A673 (cell line): ENCODE data around the gene KIF22. TPM values are rescaled to one million over a fixed set of nuclear protein-coding genes. Genes with fewer than 3 reads are reported as not detected.
A peak's percentile ranks its signal among the peaks of the same experiment; 100 is the strongest.

ENCODE experiments used
- BruUV-seq: library from RNA; stranded (reverse); fragments of 400-500 nt; replicated peaks from 2 replicates; lab custom pipeline; 2021; lab: Mats Ljungman, UMichigan
- CTCF ChIA-PET: fragments of 300-600 bp; sonication (Branson Sonifier 250); formaldehyde crosslinking; loops from one replicate; lab custom pipeline; 2022; ENCODE audit warnings: antibody characterized with exemption; lab: Charles Lee
- POLR2A ChIA-PET: fragments of 300-600 bp; sonication (Branson Sonifier 250); formaldehyde crosslinking; loops from one replicate; lab custom pipeline; 2022; ENCODE audit warnings: antibody characterized with exemption; ENCODE audit not compliant: low non-redundant PET; lab: Charles Lee
- DNase-seq: peaks from one replicate; pipeline ENCODE4 v3.0.0-alpha.2; 2015; ENCODE audit warnings: low spot score
- H3K27ac ChIP-seq: fragments of 200-600 bp; sonication (generic); 2 replicates; pipeline ENCODE4 v1.5.1; 2016; ENCODE audit warnings: mixed run types, low read depth, mild to moderate bottlenecking, mixed read lengths, antibody characterized with exemption, low read length; ENCODE audit not compliant: poor library complexity, severe bottlenecking
- H3K27me3 ChIP-seq: fragments of 200-600 bp; sonication (generic); replicated peaks from 2 replicates; pipeline ENCODE4 v1.6.1; 2017; ENCODE audit warnings: mixed run types, low read depth, mild to moderate bottlenecking, mixed read lengths, antibody characterized with exemption, low read length; ENCODE audit not compliant: insufficient read depth, poor library complexity
- H3K36me3 ChIP-seq: fragments of 200-600 bp; sonication (generic); 2 replicates; pipeline ENCODE4 v1.6.1; 2016; ENCODE audit warnings: mixed run types, mild to moderate bottlenecking, mixed read lengths, antibody characterized with exemption, low read length; ENCODE audit not compliant: insufficient read depth, poor library complexity, severe bottlenecking
- H3K4me1 ChIP-seq: fragments of 200-600 bp; sonication (generic); 2 replicates; pipeline ENCODE4 v1.6.1; 2017; ENCODE audit warnings: mixed run types, mild to moderate bottlenecking, mixed read lengths, antibody characterized with exemption, low read length; ENCODE audit not compliant: insufficient read depth, poor library complexity, severe bottlenecking
- H3K4me3 ChIP-seq: fragments of 200-600 bp; sonication (generic); 2 replicates; pipeline ENCODE4 v1.5.1; 2016; ENCODE audit warnings: low read depth, mixed run types, mild to moderate bottlenecking, mixed read lengths, low read length; ENCODE audit not compliant: poor library complexity, severe bottlenecking
- H3K9me3 ChIP-seq: fragments of 200-600 bp; sonication (generic); 2 replicates; pipeline ENCODE4 v1.6.1; 2016; ENCODE audit warnings: mixed run types, low read depth, mild to moderate bottlenecking, mixed read lengths, antibody characterized with exemption, low read length; ENCODE audit not compliant: poor library complexity, severe bottlenecking
- EZH2 ChIP-seq: fragments of 200-600 bp; sonication (generic); IDR thresholded peaks from 2 replicates; pipeline ENCODE4 v1.6.1; 2017; ENCODE audit warnings: borderline replicate concordance, low read depth, mild to moderate bottlenecking, mixed read lengths, antibody characterized with exemption, low read length; ENCODE audit not compliant: poor library complexity, severe bottlenecking
- intact Hi-C: fragments of 100-400 bp; cut with micrococcal nuclease; formaldehyde crosslinking; loops from one replicate; pipeline ENCODE4 v1.10.0; 2022; ENCODE audit not compliant: unreplicated experiment
- total RNA-seq: library from RNA; stranded (reverse); gene quantifications from 2 replicates; pipeline ENCODE4 v1.2.3, GENCODE V29; 2021
- TF ChIP-seq, protein P1 (sequence below): fragments of 300-800, 200-600 bp; sonication (generic); conservative IDR thresholded peaks from 2 replicates; pipeline ENCODE4 v1.5.1; 2017; ENCODE audit warnings: low read depth, mild to moderate bottlenecking, antibody characterized with exemption, low read length, moderate library complexity, mixed read lengths

Gene KIF22
- total RNA-seq, 1 experiment from 2014 or later = 171 TPM

DNA sequence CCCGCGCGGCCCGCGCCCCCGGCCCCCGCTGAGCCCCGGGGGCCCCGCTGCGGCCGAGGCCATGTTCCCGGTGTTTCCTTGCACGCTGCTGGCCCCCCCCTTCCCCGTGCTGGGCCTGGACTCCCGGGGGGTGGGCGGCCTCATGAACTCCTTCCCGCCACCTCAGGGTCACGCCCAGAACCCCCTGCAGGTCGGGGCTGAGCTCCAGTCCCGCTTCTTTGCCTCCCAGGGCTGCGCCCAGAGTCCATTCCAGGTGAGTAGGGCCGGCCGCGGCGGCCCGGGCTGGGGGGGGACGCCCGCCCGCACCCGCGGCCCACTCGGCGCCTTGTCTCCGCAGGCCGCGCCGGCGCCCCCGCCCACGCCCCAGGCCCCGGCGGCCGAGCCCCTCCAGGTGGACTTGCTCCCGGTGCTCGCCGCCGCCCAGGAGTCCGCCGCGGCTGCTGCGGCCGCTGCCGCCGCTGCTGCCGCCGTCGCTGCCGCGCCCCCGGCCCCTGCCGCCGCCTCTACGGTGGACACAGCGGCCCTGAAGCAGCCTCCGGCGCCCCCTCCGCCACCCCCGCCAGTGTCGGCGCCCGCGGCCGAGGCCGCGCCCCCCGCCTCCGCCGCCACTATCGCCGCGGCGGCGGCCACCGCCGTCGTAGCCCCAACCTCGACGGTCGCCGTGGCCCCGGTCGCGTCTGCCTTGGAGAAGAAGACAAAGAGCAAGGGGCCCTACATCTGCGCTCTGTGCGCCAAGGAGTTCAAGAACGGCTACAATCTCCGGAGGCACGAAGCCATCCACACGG is 16.3 kb downstream of the KIF22 start:
- DNase-seq = peak; percentile 86
- no peaks in the 10 kb centered on the region for H3K9me3 ChIP-seq
- H3K27me3 ChIP-seq = no peaks in the 10 kb centered on the region
- peaks cover 37% of the 10 kb centered on the region for H3K4me1 ChIP-seq
- H3K36me3 ChIP-seq = peaks cover 52% of the 10 kb centered on the region
- TF ChIP-seq EZH2 = no peak
- TF ChIP-seq, protein P1, sequence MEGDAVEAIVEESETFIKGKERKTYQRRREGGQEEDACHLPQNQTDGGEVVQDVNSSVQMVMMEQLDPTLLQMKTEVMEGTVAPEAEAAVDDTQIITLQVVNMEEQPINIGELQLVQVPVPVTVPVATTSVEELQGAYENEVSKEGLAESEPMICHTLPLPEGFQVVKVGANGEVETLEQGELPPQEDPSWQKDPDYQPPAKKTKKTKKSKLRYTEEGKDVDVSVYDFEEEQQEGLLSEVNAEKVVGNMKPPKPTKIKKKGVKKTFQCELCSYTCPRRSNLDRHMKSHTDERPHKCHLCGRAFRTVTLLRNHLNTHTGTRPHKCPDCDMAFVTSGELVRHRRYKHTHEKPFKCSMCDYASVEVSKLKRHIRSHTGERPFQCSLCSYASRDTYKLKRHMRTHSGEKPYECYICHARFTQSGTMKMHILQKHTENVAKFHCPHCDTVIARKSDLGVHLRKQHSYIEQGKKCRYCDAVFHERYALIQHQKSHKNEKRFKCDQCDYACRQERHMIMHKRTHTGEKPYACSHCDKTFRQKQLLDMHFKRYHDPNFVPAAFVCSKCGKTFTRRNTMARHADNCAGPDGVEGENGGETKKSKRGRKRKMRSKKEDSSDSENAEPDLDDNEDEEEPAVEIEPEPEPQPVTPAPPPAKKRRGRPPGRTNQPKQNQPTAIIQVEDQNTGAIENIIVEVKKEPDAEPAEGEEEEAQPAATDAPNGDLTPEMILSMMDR = no peak
- peak overlapping the region; percentile 95 for H3K27ac ChIP-seq
- ChIA-PET CTCF (interaction anchor here (0.6 to 2.8 kb wide), 4 partner anchors 9 to 57 kb away, joined by 3 to 22 read pairs (median 5); partner anchors contain the start of genes KIF22 and PAGR1), POLR2A (interaction anchor here (0.6 kb wide), 1 partner anchor 225 kb away, joined by 17 read pairs; no protein-coding TSS in a partner anchor)
- intact Hi-C loops = no loop called here
- H3K4me3 ChIP-seq = peak overlapping the region; percentile 58
- no TSS peak for BruUV-seq

DNA sequence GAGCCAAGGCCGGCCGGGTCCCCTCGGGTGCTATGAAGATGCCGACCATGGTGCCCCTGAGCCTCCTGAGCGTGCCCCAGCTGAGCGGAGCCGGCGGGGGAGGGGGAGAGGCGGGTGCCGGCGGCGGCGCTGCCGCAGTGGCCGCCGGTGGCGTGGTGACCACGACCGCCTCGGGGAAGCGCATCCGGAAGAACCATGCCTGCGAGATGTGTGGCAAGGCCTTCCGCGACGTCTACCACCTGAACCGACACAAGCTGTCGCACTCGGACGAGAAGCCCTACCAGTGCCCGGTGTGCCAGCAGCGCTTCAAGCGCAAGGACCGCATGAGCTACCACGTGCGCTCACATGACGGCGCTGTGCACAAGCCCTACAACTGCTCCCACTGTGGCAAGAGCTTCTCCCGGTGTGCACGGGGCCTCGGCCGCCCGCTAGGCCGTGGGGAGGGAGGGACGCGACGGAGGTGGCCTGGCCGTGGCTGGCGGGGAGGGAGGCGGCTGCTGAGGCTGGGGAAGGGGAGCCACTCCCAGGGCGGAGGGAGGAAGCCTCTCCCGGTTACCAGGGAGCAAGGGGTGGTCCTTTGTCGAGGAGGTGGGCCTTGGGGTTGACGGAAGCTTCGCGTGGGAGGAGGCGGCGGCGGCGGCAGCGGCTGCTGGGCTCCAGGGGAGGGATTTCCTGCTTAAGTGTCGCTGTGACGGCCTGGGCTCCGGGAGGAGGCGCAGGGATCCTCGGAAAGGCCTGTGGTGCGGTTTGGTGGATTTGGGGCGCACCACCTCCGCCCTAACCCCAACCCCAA is 17.1 kb downstream of the KIF22 start:
- ChIA-PET CTCF (interaction anchor here (0.5 to 2.8 kb wide), 5 partner anchors 8 to 212 kb away, joined by 3 to 22 read pairs (median 3); partner anchors contain the start of genes KIF22 and PAGR1), POLR2A (interaction anchor here (0.6 kb wide), 1 partner anchor 225 kb away, joined by 17 read pairs; no protein-coding TSS in a partner anchor)
- H3K9me3 ChIP-seq = no peaks in the 10 kb centered on the region
- peaks cover 44% of the 10 kb centered on the region for H3K36me3 ChIP-seq
- no peaks in the 10 kb centered on the region for H3K27me3 ChIP-seq
- H3K4me3 ChIP-seq = peak overlapping the region; percentile 58
- H3K27ac ChIP-seq = peak overlapping the region; percentile 95
- peak; percentile 98 for DNase-seq
- TF ChIP-seq EZH2 = no peak
- TF ChIP-seq, protein P1 = peak; percentile 53
- peaks cover 37% of the 10 kb centered on the region for H3K4me1 ChIP-seq
- intact Hi-C loops = loop anchor here (2.0 kb wide), 1 partner anchor 213 kb away; no protein-coding TSS in a partner anchor
- TSS peak; percentile 26 for BruUV-seq

DNA sequence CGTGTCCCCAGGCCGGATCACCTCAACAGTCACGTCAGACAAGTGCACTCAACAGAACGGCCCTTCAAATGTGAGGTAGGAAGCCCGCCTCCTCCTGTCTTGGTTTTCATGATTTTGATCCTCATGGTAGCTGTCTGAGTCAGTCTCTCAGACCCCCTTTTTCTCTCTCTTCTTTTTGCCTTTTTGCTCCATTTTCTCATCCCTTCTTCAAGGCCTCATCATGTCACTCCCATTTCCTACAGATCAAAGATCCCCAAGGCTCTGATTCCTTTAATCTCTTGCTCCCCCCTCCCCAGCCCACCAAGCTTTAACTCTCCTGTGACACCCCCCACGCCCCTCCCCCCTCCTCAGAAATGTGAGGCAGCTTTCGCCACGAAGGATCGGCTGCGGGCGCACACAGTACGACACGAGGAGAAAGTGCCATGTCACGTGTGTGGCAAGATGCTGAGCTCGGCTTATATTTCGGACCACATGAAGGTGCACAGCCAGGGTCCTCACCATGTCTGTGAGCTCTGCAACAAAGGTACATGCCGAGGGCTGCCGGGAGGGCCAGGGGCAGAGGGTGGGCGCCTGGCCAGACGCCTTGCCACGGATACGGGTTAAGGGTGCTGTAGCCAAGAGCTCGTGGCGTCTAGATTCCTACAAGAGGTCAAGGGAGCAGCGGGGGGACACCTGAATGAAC is 17.8 kb downstream of the KIF22 start:
- no peak for DNase-seq
- H3K4me1 ChIP-seq = peaks cover 40% of the 10 kb centered on the region
- peaks cover 37% of the 10 kb centered on the region for H3K36me3 ChIP-seq
- peak overlapping the region; percentile 95 for H3K27ac ChIP-seq
- no peaks in the 10 kb centered on the region for H3K27me3 ChIP-seq
- no TSS peak for BruUV-seq
- POLR2A ChIA-PET = no interaction called here
- TF ChIP-seq, protein P1 = no peak
- TF ChIP-seq EZH2 = no peak
- peak overlapping the region; percentile 58 for H3K4me3 ChIP-seq
- no peaks in the 10 kb centered on the region for H3K9me3 ChIP-seq
- CTCF ChIA-PET = interaction anchor here (0.9 to 2.8 kb wide), 3 partner anchors 7 to 40 kb away, joined by 3 to 22 read pairs (median 9); partner anchors contain the start of genes KIF22 and PAGR1
- intact Hi-C loops = loop anchor here (2.0 kb wide), 1 partner anchor 212 kb away; no protein-coding TSS in a partner anchor
